ENCODE data around the gene NPIPA5.
"Not testable (repeated sequence)": the region's sequence is repeated elsewhere in the genome, so short reads cannot be mapped to it uniquely, and the experiment has no call there.

The NPIPA5 gene

GRCh38 chr16:15389916-15390315 is 11.8 kb upstream of the NPIPA5 start:
- DNase-seq (ENCODE audit: low spot score) = not testable (repeated sequence)

DNA sequence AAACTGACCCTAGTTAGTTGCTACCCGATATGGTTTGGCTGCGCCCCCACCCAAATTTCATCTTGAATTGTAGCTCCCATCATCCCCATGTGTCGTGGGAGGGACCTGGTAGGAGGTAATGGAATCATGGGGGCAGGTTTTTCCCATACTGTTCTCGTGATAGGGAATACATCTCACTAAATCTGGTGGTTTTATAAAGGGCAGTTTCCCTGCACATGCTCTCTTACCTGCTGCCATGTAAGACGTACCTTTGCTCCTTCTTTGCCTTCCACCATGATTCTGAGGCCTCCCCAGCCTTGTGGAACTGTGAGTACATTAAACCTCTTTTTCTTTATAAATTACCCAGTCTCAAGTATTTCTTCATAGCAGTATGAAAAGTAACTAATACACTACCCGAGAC is 10.0 kb upstream of the NPIPA5 start:
- DNase-seq (ENCODE audit: low spot score) = not testable (repeated sequence)

DNA sequence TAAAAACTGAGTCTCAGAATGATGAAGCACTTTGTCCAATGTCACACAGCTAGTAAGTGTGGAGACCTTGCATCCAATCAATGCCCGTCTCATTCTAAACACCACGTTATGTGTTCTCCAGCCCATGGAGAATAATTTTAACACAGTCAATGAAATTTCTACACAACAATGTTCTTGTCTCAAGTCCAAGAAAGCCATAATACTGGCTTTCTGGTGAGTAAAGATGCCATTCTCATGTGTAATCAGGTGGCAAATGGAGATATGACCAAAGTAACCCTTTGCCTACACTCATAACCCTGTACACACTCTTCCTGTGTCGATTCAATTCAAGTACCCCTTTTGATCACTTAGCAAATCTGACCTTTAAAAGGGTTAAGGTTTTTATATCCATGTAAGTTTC is 4.7 kb upstream of the NPIPA5 start:
- not testable (repeated sequence) for DNase-seq (ENCODE audit: low spot score)

DNA sequence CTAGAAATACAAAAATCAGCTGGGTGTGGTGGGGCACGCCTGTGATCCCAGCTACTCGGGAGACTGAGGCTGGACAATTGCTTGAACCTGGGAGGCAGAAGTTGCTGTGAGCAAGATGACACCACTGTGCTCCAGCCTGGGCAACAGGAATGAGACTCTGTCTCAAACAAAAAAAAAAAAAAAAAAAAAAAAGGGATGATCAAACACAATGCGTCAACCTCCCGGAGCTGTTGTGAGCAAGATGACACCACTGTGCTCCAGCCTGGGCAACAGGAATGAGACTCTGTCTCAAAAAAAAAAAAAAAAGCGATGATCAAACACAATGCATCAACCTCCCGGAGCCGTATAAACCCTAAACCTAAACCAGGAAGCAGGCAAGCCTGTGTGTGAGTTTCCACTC is 20.6 kb downstream of the NPIPA5 start:
- not testable (repeated sequence) for DNase-seq (ENCODE audit: low spot score)

GRCh38 chr16:15354846-15355245 is 23.2 kb downstream of the NPIPA5 start:
- not testable (repeated sequence) for DNase-seq (ENCODE audit: low spot score)

DNA sequence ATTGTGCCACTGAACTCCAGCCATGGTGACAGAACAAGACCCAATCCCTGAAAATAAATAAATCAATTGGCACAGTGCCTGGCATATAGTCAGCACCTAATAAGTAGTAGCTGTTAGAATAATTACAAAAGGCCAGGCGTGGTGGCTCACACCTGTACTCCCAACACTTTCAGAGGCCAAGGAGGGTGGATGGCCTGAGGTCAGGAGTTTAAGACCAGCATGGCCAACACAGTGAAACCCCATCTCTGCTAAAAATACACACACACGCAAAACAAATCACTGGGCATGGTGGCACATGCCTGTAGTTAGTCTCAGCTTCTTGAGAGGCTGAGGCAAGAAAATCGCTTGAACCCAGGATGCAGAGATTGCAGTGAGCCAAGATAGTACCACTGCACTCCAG is 25.2 kb downstream of the NPIPA5 start:
- DNase-seq (ENCODE audit: low spot score) = not testable (repeated sequence)

- DNase-seq (ENCODE audit: low spot score) = not testable (repeated sequence)
Measured at GRCh38 chr16:15351745-15352144, 26.3 kb downstream of the NPIPA5 start.

- DNase-seq (ENCODE audit: low spot score) = not testable (repeated sequence)
Measured at GRCh38 chr16:15351251-15351650, 26.8 kb downstream of the NPIPA5 start.

DNA sequence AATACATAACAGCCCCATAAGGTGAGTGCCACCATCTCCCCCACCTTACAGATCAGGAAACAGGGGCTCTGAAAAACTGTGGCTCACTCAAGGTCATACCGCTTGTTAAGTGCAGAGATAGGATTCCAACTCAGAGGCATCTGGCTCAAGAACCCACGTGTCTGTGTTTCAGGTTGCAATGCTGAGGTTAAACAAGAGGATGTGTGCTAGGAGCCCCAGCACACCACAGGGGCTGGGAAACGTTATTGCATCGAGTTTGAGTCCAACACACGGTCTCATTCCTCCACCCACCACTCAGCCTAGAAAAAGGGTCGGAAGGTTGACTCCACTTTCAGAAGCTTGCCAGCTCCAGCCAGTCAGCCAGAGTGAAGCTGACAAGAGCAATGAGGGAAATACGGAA is 29.4 kb downstream of the NPIPA5 start:
- DNase-seq (ENCODE audit: low spot score) = not testable (repeated sequence)

GRCh38 chr16:15342337-15342736 is 35.8 kb downstream of the NPIPA5 start:
- DNase-seq (ENCODE audit: low spot score) = not testable (repeated sequence)

DNA sequence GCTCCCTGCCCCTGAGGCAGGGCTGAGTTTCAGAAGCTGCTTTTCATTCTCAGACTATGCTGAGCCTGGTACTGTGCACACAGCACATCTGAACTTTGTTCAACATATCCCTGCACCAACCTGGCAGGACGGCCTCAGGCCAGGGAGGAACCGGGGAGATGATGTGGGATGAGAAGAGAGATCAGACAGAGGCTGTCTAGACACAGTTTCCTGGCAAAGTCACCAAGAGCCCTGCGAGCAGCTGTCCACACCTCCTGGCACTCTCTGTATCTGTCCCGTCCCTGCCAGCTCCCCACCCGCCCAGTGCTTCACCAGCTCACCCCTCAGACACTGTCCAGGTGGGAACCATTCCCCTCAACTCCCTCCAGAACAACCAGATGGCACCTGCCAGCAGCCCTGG is 39.1 kb downstream of the NPIPA5 start:
- not testable (repeated sequence) for DNase-seq (ENCODE audit: low spot score)

- not testable (repeated sequence) for DNase-seq (ENCODE audit: low spot score)
Measured at GRCh38 chr16:15337974-15338605, 40.0 kb downstream of the NPIPA5 start.

DNA sequence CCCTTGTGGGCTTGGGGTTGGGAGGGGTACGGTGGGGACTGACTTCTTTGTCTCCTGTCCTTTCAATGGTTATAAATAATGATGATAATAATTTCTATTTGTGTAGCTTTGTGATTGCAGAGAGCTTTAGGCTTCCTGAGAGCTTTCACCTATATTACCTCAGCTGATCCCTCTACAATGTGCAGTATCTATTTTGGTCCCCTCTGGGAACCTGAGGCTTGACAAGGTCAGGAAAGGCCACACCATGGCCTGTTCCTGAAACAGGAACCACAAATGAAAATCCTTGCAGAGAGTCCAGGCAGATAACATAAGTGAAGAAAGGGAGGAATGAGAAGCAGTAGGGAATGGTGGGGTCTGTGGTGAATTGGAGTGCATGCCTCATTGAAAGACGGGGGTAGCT is 42.5 kb downstream of the NPIPA5 start:
- not testable (repeated sequence) for DNase-seq (ENCODE audit: low spot score)

GRCh38 chr16:15333969-15334368 is 44.1 kb downstream of the NPIPA5 start:
- not testable (repeated sequence) for DNase-seq (ENCODE audit: low spot score)

GRCh38 chr16:15330978-15331377 is 47.1 kb downstream of the NPIPA5 start:
- DNase-seq (ENCODE audit: low spot score) = not testable (repeated sequence)

GRCh38 chr16:15324954-15325353 is 53.1 kb downstream of the NPIPA5 start:
- not testable (repeated sequence) for DNase-seq (ENCODE audit: low spot score)

DNA sequence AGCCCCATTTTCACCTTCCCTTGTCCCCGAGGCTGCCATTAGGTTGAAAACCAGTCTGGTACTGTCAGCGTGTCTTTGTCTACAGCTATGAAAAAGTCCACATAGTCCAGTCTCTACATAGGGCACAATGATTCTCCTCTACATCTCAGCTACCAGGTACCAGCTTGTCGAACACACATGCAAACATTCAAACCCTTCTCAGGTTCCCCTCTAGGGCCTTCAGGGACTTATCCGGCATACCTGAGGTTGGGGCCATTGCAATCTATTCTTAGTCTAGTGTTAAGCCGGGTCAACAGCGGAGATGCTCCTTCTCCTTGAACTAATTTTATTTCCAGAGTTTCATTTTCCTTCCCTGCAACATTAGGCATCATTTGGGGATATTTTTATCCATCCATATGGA is 54.7 kb downstream of the NPIPA5 start:
- DNase-seq (ENCODE audit: low spot score) = not testable (repeated sequence)

- DNase-seq (ENCODE audit: low spot score) = not testable (repeated sequence)
Measured at GRCh38 chr16:15321221-15321620, 56.9 kb downstream of the NPIPA5 start.

GRCh38 chr16:15314562-15314961 is 63.5 kb downstream of the NPIPA5 start:
- not testable (repeated sequence) for DNase-seq (ENCODE audit: low spot score)
